Kidney capillary endothelial cell (primary cell): ENCODE results near the gene CCDC32.
"Not testable (repeated sequence)": the region's sequence is repeated elsewhere in the genome, so short reads cannot be mapped to it uniquely, and the experiment has no call there.

Experiments used
- DNase-seq: peaks from one replicate; pipeline ENCODE4 v3.0.0-alpha.2; 2018; ENCODE audit warnings: low spot score

Gene CCDC32, protein sequence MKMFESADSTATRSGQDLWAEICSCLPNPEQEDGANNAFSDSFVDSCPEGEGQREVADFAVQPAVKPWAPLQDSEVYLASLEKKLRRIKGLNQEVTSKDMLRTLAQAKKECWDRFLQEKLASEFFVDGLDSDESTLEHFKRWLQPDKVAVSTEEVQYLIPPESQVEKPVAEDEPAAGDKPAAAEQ

DNA sequence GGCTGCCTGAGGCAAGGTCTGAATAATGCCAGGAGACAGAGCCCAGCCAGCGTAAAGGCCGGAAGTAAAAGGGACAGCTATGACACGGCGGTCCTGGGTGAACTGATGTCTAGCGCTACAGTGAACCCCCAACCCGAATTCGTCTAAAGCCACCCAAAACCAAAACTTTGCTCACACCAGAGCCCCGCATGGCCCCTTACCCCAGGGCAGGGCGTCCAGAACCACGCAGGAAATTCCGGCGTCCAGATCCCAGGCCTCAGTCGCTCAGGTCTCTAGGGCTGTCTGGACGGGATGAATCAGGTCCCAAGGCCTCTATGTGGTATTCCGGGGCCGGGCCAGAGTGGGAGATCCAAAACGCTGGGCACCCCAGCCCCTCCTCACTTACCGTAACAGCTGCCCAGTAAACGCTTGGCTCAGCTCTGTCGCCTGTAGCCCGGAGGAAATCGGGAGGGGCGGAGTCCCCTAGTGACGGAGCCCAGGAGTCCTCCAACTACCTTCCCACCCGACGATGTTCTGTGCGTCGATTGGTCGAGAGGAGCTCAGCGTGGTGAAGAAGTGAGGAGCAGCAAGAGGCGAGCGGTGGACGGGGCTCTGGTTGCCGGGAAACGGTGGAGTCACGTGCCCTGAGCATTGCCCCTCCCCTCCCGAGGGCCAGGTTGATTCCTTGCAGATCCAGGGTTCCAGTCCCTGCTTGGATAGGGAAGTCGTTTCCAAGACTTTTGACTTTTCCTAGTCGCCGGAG lies at the start of gene CCDC32:
TSS of gene CCDC32 (minus strand) at position 452 of the 742 bp plus-strand sequence. CDS start 2,027 bp downstream, outside the sequence.
- DNase-seq, result peak; percentile 96

DNA sequence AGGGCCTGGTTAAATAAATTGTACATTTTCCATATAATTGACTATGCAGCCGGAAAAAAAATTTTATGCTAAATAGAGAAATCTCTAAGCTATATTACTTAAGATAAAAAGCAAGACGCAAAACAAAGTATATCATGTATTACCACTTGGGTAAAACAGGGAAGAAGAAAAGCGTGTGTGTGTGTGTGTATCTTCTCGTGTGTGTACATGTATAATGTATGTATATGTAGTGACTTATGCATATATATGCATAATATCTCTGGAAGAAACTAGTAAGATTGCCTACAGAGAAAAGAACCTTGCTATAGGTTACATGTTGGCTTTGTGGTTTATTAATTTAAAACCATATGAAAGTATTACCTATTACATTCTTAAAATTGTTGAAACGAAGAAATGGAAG lies 48.2 kb upstream of the CCDC32 start:
- DNase-seq, result no peak

DNA sequence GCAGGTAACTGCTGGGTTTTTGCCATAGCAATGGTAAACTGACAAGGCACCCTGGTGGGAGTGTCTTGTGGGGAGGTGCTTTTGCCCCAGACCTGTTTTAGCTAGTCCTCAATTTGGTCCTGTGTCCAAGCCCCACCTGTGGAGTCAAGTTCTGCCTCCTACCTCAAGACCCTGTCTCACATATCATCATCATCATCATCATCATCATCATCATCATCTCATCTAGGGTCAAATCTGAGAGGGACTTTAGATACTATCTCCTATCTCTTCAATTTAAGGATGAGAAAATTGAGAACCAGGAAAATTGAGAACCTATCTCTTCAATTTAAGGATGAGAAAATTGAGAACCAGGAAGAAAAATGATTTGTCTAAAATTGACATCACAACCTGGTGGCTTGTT lies 39.1 kb upstream of the CCDC32 start:
- DNase-seq, result no peak

DNA sequence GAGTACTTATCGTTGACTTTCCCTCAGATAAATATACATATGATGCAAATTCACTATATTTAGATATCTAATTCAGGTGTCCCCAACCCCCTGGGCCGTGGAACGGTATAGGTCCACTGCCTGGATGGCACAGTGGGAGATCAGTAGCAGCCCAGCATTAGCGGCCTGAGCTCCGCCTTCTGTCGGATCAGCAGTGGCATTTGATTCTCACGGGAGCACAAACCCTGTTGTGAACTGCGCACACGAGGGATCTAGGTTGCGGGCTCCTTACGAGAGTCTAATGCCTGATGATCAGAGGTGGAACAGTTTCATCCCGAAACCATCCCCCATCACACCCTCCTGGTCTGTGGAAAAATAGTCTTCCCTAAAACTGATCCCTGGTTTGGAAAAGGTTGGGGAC lies 36.1 kb upstream of the CCDC32 start:
- DNase-seq, result no peak

DNA sequence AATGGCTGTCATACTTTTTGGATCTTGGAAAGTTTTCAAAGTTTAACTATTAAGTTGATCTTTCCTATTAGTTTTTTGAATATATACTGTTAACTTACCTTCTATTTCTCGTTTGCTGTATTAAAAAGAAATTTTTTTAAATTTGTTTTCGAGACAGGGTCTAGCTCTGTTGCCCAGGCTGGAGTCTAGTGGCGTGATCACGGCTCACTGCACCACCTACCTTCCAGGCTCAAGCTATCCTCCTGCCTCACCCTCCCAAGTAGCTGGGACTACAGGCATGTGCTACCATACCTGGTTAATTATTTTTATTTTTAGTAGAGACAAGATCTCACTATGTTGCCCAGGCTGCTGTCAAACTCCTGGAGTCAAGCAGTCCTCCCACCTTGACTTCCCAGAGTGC lies 33.8 kb upstream of the CCDC32 start:
- no peak for DNase-seq

DNA sequence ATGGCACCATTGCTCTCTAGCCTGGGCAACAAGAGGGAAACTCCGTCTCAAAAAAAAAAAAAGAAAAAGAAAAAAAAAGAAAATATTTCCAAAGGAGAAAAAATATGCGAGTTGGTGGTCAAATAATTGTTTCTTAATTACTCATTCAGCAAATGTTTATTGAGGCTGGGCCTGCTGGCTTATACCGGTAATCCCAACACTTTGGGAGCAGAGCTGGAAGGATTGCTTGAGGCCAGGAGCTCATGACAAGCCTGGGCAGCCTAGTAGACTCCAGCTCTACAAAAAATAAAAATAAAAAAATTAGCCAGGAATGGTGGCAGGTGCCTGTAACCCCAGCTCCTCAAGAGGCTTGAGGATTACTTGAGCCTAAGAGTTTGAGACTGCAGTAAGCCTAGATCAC lies 33.3 kb upstream of the CCDC32 start:
- DNase-seq, result no peak

DNA sequence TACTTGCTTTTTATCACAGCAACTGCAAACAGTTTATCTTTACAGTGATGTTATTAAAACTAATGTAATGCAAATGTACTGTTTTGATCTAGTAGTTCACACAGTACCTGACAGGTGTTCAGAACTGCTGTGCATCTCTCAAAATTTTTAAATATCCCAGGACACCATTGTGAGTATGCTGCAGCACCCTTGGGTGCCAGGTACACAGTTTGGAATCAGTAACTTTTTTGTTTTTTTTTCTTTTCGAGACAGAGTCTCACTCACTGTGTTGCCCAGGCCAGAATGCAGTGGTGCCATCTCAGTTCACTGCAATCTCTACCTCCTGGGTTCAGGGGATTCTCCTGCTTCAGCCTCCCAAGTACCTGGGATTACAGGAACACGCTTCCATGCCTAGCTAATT lies 32.2 kb upstream of the CCDC32 start:
- DNase-seq, result no peak

DNA sequence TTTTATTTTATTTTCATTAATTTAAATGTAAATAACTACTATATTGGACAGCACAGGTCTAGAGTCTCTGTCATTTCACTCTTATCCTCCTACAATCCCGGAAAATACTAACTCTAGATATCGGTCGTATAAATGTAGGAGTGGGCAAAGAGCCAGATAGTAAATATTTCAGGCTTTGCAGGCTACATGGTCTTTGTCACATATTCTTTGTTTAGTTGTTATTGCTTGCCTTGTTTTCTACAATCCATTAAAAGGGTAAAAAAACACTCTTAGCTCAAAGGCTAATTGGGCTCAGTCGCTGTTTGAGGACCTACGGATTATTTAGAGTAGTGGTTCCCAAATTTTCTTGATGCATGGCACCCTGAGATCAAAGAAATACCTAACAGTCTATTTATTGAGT lies 30.9 kb upstream of the CCDC32 start:
- DNase-seq, result no peak

DNA sequence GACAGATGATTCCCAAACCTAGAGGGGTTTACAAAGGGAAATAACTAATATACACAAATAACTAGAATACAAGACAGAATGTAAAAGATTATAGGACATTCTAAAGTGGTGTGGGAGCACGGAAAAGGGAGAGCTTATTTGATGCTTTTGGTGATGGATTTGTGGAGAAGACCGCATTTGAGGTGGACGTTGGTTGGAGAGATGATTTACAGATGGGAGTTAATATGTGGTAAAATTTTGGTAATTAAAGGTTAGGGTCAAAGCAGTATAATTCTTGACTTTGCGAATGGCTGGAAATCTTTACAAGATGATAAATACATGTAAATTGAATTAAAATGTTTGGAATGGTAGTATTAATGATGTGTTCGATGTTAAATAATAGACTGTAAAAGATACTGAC lies 30.4 kb upstream of the CCDC32 start:
- no peak for DNase-seq

DNA sequence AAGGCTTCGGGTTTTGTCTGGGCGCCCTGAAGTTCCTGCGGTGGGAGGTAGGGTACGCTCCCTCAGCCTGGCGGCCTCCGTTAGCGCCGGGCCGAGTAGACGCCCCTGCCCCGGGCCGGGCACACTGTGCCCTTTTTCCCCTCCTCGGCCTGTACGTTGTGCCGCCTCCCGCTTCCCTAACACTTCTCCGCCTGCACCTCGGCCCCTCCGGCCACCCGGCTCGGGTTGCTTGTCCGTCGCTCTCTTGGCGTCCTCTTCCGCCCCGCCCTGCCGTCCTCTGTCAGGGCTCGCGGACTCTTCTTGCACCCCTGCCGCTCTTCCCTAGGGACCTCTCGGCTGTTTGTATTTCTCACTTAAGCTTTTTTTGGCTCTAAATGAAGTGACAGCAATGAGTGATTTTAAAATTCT lies 29.6 kb upstream of the CCDC32 start:
- peak; percentile 58 for DNase-seq

DNA sequence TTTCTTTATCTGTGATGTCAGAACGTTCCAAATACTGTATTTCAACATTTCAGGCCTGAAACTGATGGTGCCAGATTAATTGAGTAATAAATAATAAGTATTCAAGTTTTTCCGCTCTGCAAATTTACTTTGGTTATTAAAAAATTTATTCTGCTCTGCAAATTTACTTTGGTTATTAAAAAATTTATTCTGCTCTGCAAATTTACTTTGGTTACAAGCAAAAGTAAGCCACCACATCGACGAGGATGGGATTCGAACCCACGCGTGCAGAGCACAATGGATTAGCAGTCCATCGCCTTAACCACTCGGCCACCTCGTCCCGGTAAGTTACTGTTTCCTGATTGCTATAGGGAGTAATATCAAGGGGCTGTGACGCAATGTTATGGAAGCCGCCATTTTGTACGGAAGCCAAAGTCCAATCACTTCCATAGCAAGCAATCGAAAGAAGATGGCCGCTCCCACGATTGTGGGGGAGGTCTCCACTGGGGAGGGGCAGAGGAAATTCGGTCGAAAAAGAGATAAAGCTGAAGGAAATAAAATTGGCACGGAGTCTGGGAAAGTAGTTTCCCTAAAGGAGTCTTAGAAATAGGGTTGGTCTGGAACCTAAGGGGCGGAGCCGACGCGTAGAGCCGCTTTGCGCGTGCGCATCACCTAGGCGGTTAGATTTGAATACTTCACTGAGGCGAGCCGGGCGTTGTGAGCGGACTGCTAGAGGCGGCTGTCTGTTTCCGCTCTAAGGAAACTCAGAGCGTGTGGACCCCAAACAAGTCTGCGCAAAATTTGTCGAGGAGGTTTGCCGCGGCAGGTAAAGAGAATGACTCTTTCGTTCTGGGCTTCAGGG lies 29.0 kb upstream of the CCDC32 start, which contains the start of gene KNL1:
TSS of gene KNL1 (plus strand) at position 662 of the 841 bp plus-strand sequence. CDS start 8,683 bp downstream, outside the sequence.
- peak; percentile 91 for DNase-seq

DNA sequence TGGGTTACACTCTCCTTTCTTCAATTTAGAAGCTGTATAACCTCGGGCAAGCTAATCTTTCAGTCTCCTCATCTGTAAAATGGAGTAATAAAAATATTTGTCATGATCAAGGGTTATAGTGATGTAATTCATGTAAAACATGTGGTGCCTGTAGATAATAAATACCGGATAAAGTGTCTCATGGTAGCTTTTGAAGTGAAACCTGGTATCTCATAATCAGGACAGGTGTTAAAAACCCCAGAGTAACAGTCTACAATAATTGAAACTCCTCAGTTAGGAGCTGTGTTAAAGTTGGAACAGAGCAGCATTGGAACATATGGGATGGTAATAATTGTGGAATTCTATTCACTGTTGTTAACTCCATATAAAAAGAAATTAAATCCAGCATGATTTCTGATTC lies 28.3 kb upstream of the CCDC32 start:
- no peak for DNase-seq

DNA sequence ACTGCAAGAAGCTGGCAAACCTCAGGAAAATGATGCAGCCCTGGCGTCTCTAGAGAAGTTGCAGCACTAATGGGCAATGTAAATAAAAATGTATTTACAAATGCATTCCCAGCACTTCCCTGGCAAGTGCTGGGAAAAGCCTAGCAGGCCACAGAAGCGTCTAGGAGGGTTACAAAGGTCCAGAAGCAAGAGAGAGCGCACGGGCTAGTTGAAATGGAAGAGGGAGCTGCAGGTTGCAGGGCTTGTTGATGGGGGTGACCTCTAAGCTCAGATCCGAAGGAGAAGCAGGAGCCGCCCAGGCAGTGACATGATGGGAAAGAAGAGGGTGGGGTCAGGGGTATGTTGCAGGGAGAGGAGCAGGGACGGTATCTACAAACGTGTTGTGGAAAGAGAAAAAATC lies 26.5 kb upstream of the CCDC32 start:
- no peak for DNase-seq

DNA sequence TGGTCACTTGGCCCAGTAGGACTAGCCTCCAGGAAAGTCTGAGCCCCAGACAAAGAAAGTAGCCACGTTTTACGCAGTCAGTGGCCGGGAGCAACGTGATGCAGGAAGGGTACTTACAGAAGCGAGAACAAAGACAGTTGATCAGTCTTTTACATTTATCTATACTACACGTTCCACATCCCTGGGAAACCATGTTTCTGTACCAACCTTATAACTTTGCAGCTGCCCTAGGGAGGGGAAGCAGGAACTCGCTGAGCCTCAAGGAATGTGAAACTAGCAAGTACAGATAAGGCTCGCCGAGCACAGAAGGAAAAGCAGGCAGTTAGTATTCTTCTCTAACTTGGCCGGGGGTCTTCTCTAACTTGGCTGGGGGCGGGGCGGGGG lies 25.8 kb upstream of the CCDC32 start:
- no peak for DNase-seq

DNA sequence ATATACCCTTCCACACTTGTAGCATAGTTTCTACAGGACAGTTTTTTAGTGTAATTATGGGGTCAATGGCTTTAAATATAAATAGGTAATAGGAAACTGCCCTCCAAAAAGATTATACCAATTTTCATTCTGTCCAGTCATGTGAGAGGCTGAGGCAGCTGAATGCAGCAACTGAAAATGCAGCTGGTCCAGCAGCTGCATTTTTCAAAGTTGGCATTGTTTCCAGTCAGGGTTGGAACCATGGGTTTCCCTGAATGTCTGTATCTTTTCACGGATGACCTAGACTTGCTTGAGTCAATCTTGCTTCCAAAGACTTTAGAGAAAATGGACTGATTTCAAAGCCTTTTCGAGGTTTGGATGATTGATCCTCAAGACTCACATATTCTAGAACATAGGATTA lies 19.3 kb upstream of the CCDC32 start:
- no peak for DNase-seq

DNA sequence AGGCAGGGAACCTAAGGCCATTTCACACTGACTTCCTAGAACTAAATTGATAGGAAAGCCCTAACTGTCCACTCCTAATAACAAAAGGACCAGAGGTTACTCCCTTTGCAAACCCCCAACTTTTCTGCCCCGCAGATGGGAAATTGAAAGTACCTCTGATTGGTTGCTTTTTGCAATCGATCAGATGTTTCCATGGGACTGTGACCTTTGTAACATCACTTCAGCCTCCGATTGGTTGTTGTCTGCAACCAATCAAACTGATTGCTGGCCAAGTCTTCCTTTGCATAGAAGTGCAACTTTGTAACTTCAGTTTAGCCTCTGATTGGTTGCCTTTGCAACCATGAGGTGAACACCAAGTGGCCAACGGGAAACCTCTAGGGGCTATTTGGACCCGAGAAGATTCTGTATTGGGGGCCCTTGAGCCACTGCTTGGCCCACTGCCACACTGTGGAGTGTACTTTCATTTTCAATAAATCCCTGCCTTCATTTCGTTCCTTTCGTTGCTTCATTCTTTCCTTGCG lies 17.9 kb upstream of the CCDC32 start:
- DNase-seq, result no peak

DNA sequence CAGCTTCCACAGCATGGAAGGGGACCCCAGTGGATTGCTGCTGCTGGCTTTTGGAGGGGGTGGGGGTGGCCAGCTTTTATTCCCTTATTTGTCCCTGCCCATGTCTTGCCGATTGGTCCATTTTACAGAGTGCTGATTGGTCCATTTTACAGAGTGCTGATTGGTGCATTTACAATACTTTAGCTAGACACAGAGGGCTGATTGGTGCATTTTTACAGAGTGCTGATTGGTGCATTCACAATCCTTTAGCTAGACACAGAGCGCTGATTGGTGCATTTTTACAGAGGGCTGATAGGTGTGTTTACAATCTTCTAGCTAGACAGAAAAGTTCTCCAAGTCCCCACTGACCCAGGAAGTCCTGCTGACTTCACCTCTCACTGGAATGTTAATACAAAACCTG lies 17.0 kb upstream of the CCDC32 start:
- DNase-seq, result not testable (repeated sequence)

DNA sequence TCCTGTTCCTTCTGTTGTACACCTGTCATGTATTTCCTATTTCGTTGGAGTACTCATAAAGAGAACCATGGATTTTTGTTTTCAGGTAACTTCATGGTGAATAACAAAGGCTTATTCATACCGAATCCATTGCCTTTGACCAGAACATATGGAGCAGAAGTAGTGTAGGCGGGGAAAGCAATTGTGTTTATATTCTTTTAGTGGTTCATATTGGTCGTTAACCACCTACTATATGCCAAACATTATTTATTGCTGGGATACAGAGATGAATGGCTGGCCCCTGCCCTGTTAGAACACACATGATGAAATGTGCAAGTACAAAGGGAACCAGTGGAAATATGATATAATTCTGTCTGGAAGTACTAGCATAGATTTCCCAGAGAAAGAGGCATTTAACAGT lies 14.1 kb upstream of the CCDC32 start:
- DNase-seq, result no peak

DNA sequence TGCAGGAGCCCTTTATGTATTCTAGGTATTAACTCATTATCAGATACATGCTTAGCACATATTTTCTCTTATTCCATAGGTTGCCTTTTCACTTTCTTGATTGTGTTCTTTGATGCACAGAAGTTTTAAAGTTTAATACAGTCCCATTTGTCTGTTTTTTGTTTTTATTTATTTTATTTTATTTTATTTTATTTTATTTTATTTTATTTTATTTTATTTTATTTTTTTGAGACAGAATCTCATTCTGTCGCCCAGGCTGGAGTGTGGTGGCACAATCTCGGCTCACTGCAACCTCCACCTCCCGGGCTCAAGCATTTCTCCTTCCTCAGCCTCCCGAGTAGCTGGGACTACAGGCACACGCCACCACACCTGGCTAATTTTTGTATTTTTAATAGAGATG lies 12.1 kb upstream of the CCDC32 start:
- DNase-seq, result not testable (repeated sequence)

DNA sequence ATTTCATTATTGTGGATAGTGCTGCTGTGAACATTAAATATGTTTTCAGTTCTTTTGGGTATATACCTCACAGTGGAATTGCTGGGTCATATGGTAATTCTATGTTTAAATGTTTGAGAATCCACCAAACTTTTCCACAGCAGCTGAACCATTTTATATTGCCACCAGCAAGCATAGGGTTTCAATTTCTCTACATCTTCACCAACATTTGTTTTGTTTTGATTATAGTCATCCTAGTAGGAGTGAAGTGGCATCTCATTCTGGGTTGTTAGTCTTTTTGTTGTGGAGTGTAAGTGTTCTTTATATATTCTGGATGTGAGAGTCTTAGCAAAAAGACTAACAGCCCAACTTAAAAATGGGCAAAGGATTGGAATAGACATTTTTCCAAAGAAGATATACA lies 10.3 kb upstream of the CCDC32 start:
- no peak for DNase-seq

DNA sequence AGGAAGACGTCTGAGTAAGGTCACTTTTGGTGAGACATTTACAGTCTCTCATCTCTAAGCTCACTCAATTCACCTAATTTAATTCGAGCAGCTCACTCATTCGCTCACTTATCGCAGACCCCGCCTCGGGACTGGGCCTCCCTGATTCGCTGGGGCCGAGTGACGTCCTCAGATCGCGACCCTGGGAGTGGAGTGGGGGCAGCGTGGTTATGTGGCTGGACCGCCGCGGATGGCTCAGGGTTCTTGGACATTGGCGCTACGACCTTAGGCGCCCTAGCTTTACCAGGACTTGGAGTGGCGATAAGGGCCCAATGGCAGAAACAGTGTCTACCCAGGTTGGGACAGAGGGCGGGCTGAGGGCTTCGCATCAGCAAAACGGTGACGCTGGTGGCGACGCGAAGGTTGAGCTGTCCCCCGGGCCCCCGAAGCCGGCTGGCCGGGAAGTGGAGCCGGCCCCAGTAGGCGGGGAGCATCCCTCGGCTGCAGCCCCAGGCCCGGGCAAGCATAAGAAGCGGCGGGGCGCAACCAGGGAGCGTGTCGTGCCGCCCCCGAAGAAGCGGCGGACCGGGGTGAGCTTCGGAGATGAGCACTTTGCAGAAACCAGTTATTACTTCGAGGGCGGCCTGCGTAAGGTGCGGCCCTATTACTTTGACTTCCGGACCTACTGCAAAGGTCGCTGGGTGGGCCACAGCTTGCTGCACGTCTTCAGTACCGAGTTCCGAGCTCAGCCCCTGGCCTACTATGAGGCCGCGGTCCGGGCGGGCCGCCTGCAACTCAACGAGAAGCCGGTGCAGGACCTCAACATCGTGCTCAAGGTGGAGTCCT lies 4.5 kb upstream of the CCDC32 start, which contains the start of gene RPUSD2:
TSS of gene RPUSD2 (plus strand) at position 171 of the 825 bp plus-strand sequence. CDS start at position 210, 39 bp downstream.
- DNase-seq, result peak; percentile 86

DNA sequence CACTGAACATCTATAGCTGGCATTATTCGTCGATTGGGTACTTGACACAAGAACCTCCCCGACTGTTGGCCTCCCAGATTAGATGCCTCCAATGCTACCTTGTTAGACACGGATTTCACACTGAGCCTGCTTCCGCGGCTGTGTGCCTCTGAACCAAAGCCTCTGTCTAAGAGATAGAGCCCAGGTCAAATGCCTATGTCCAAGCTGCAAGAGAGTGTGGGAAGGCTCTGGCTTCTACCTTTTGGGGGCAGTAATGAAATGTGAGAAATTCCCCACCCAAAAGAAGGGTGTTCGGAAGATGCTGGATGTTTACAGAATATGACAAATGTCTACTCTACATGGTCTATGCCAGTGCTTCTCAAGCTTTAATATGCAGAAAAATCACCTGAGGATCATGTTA lies 2.3 kb upstream of the CCDC32 start:
- DNase-seq, result no peak
